ENCODE measurements around the gene HS6ST1.

- no peak for TF ChIP-seq RAD21 (IDR thresholded peaks at IDR 0.05; ENCODE audit: low read length)
- no peak for TF ChIP-seq CTCF (conservative IDR thresholded peaks at IDR 0.05; ENCODE audit: low read depth, low read length)
- no peak for TF ChIP-seq POLR2A (IDR thresholded peaks at IDR 0.05; ENCODE audit: low read depth, low read length)
- no peak for TF ChIP-seq SMC3 (IDR thresholded peaks at IDR 0.05; ENCODE audit: low read depth, low read length)
- TF ChIP-seq CHD1 (IDR thresholded peaks at IDR 0.05; ENCODE audit: low read depth, low read length) = no peak
- TF ChIP-seq RFX5 (IDR thresholded peaks at IDR 0.05; ENCODE audit: low read depth, low read length) = no peak
- TF ChIP-seq MAZ (IDR thresholded peaks at IDR 0.05; ENCODE audit: borderline replicate concordance, low read depth, low read length) = no peak
- TF ChIP-seq MXI1 (IDR thresholded peaks at IDR 0.05; ENCODE audit: borderline replicate concordance, low read depth, low read length) = no peak
- no peak for TF ChIP-seq RCOR1 (IDR thresholded peaks at IDR 0.05; ENCODE audit: insufficient replicate concordance, low read length)
Measured at GRCh38 chr2:128274218-128274617, 44.5 kb downstream of the HS6ST1 start.

Measured in IMR-90 (cell line).